ENCODE results near the gene PLEKHG2. TPM values are rescaled to one million over a fixed set of nuclear protein-coding genes. Genes with fewer than 3 reads are reported as not detected.

The PLEKHG2 gene
- total and polyA plus RNA-seq, 9 of the 15 experiments (the other 6 are each of a cell fraction or from before 2014, with no cell fraction given): 0.98 to 45.7 (median 9.8) TPM

GRCh38 chr19:39471756-39472536, 59.5 kb downstream of the PLEKHG2 start:
- DNase-seq (ENCODE audit: extremely low read depth in 1 of 4, low spot score in 3 of 4) (no peak), FAIRE-seq (no peak), ATAC-seq (no peak)
- no peaks in the 10 kb centered on the region for H3K9me3 ChIP-seq (replicated peaks; ENCODE audit: control insufficient read depth, insufficient read depth, low read depth, low read length)
- no peaks in the 10 kb centered on the region for H3K27me3 ChIP-seq (ENCODE audit: control insufficient read depth in 2 of 2, insufficient read depth in 2 of 2, low read length in 2 of 2)
- peaks cover 98% of the 10 kb centered on the region for H3K36me3 ChIP-seq (ENCODE audit: control insufficient read depth, insufficient read depth, low read length)
- no peaks in the 10 kb centered on the region for H3K9me1 ChIP-seq (ENCODE audit: control insufficient read depth, insufficient read depth, low read length)
- ChIA-PET CTCF (ENCODE audit: low intra/inter-chr PET ratio) (no interaction called here), POLR2A (interaction anchor here (0.8 kb wide), 2 partner anchors 8 to 9 kb away, joined by 3 read pairs; partner anchors contain the start of gene TIMM50)
- in situ Hi-C loops (cut with MboI) (no loop called here), intact Hi-C loops (cut with micrococcal nuclease) (no loop called here)
- TF ChIP-seq RBM25 (IDR thresholded peaks at IDR 0.05; ENCODE audit: low read depth, low read length, severe bottlenecking): peak; percentile 12
- no peak for TF ChIP-seq ZNF316 (IDR thresholded peaks at IDR 0.05)
- no peaks in the 10 kb centered on the region; the same call in 1 of the 2 replicates for H4K20me1 ChIP-seq (replicated peaks; ENCODE audit: control insufficient read depth, insufficient read depth, low read length)
- peaks cover 0 to 16% of the 10 kb centered on the region in 2 experiments; a peak in 1 of 5 replicates for H3K4me1 ChIP-seq (replicated peaks in 1 of 2; ENCODE audit: control insufficient read depth in 2 of 2, insufficient read depth in 2 of 2, low read length in 2 of 2)
- no peak overlapping the region for H3K27ac ChIP-seq (ENCODE audit: extremely low read depth, low read depth, low read length)
- 88% methylated on average over 8 of the region's 8 CpGs for WGBS (ENCODE audit: insufficient coverage, low coverage, missing lambda C conversion rate)
- H3K4me3 ChIP-seq: no peak overlapping the region
- H2AFZ ChIP-seq (ENCODE audit: low read depth, low read length): no peak overlapping the region
- H3K9ac ChIP-seq (ENCODE audit: insufficient read depth in 1 of 2, low read depth in 2 of 2, low read length in 2 of 2): no peak overlapping the region
- no peaks in the 10 kb centered on the region for H3K79me2 ChIP-seq (ENCODE audit: control insufficient read depth, insufficient read depth, low read length)
- no TSS peak for BruUV-seq (replicated peaks)
- H3K4me2 ChIP-seq (ENCODE audit: insufficient read depth, low read length): no peak overlapping the region

GRCh38 chr19:39472746-39473442, 60.4 kb downstream of the PLEKHG2 start:
- WGBS (ENCODE audit: insufficient coverage, low coverage, missing lambda C conversion rate): 87% methylated on average over 10 of the region's 32 CpGs
- intact Hi-C loops (cut with micrococcal nuclease): no loop called here
- no peak for FAIRE-seq

More at GRCh38 chr19:39472746-39473442, 60.4 kb downstream of the PLEKHG2 start:
- H3K9me1 ChIP-seq (ENCODE audit: control insufficient read depth, insufficient read depth, low read length): no peaks in the 10 kb centered on the region
- H3K27ac ChIP-seq (ENCODE audit: extremely low read depth, low read depth, low read length): no peak overlapping the region
- ChIA-PET POLR2A (no interaction called here), CTCF (ENCODE audit: low intra/inter-chr PET ratio) (interaction anchor here (0.6 kb wide), 1 partner anchor 199 kb away, joined by 3 read pairs; no protein-coding TSS in a partner anchor)
- no peaks in the 10 kb centered on the region for H3K79me2 ChIP-seq (ENCODE audit: control insufficient read depth, insufficient read depth, low read length)
- no peak overlapping the region for H2AFZ ChIP-seq (ENCODE audit: low read depth, low read length)
- H4K20me1 ChIP-seq (replicated peaks; ENCODE audit: control insufficient read depth, insufficient read depth, low read length): no peaks in the 10 kb centered on the region; the same call in 1 of the 2 replicates
- H3K4me2 ChIP-seq (ENCODE audit: insufficient read depth, low read length): no peak overlapping the region
- H3K4me1 ChIP-seq (replicated peaks in 1 of 2; ENCODE audit: control insufficient read depth in 2 of 2, insufficient read depth in 2 of 2, low read length in 2 of 2): peaks cover 0 to 16% of the 10 kb centered on the region in 2 experiments; a peak in 1 of 5 replicates
- no peak for DNase-seq (ENCODE audit: extremely low read depth in 1 of 4, low spot score in 3 of 4)
- BruUV-seq (replicated peaks): no TSS peak
- in situ Hi-C loops (cut with MboI): no loop called here
- TF ChIP-seq E2F3 (CRISPR knock-in tag; IDR thresholded peaks at IDR 0.05) (no peak), POLR2G (IDR thresholded peaks at IDR 0.05; ENCODE audit: low read depth, low read length) (peak; percentile 57; the same call in 1 of the 2 replicates), NELFE (IDR thresholded peaks at IDR 0.05; ENCODE audit: insufficient read depth, insufficient read length) (no peak)
- no peaks in the 10 kb centered on the region for H3K27me3 ChIP-seq (ENCODE audit: control insufficient read depth in 2 of 2, insufficient read depth in 2 of 2, low read length in 2 of 2)
- no peaks in the 10 kb centered on the region for H3K9me3 ChIP-seq (replicated peaks; ENCODE audit: control insufficient read depth, insufficient read depth, low read depth, low read length)
- peaks cover 89% of the 10 kb centered on the region for H3K36me3 ChIP-seq (ENCODE audit: control insufficient read depth, insufficient read depth, low read length)
- H3K9ac ChIP-seq (ENCODE audit: insufficient read depth in 1 of 2, low read depth in 2 of 2, low read length in 2 of 2): no peak overlapping the region
- H3K4me3 ChIP-seq: no peak overlapping the region
- no peak for ATAC-seq
